HG03520 (cell line): ENCODE data around the gene CPZ.
"Not testable (repeated sequence)": the region's sequence is repeated elsewhere in the genome, so short reads cannot be mapped to it uniquely, and the experiment has no call there.

Experiments
- ATAC-seq: cut with Tn5 transposase; IDR thresholded peaks from one replicate; pipeline ENCODE4 v1.9.1; 2021; ENCODE audit warnings: mild to moderate bottlenecking, moderate library complexity; ENCODE audit not compliant: unreplicated experiment

CPZ gene

GRCh38 chr4:8608714-8609391 lies 16.3 kb downstream of the CPZ start:
- no peak for ATAC-seq

- ATAC-seq, result no peak
These were observed 16.8 kb downstream of the CPZ start for GRCh38 chr4:8609406-8609805.

- ATAC-seq, result no peak
These were observed 17.3 kb downstream of the CPZ start for GRCh38 chr4:8609824-8610350.

- ATAC-seq, result no peak
These were observed 18.5 kb downstream of the CPZ start for GRCh38 chr4:8610858-8611616.

GRCh38 chr4:8612646-8613045 lies 20.1 kb downstream of the CPZ start:
- no peak for ATAC-seq

- no peak for ATAC-seq
These were observed 21.1 kb downstream of the CPZ start for GRCh38 chr4:8613421-8614364.

- ATAC-seq, result no peak
These were observed 22.0 kb downstream of the CPZ start for GRCh38 chr4:8614365-8615193.

- ATAC-seq, result no peak
These were observed 22.8 kb downstream of the CPZ start for GRCh38 chr4:8615366-8615765.

- no peak for ATAC-seq
These were observed 23.6 kb downstream of the CPZ start for GRCh38 chr4:8615921-8616787.

- ATAC-seq, result no peak
These were observed 24.3 kb downstream of the CPZ start for GRCh38 chr4:8616831-8617230.

GRCh38 chr4:8617486-8618040 lies 25.0 kb downstream of the CPZ start:
- no peak for ATAC-seq

GRCh38 chr4:8618421-8618820 lies 25.9 kb downstream of the CPZ start:
- ATAC-seq, result no peak

GRCh38 chr4:8618961-8619720 lies 26.6 kb downstream of the CPZ start:
- no peak for ATAC-seq

- not testable (repeated sequence) for ATAC-seq
These were observed 28.6 kb downstream of the CPZ start for GRCh38 chr4:8621135-8621534.

- ATAC-seq, result not testable (repeated sequence)
These were observed 32.2 kb downstream of the CPZ start for GRCh38 chr4:8624601-8625272.

GRCh38 chr4:8630240-8630905 lies 37.8 kb downstream of the CPZ start:
- ATAC-seq, result not testable (repeated sequence)

GRCh38 chr4:8631896-8632295 lies 39.3 kb downstream of the CPZ start:
- ATAC-seq, result not testable (repeated sequence)
